Astrocyte (in vitro differentiated cells and primary cell): ENCODE data around the gene HECTD4. TPM values are rescaled to one million over a fixed set of nuclear protein-coding genes. Genes with fewer than 3 reads are reported as not detected.

Experiments used
- DNase-seq: peaks from one replicate; pipeline ENCODE4 v3.0.0-alpha.2; 2010; ENCODE audit warnings: low read depth
- FAIRE-seq: peaks from 2 replicates; lab custom pipeline; 2011; peaks lifted over from hg19 to GRCh38; lab: Jason Lieb, UNC
- H2AFZ ChIP-seq: 2 replicates; pipeline ENCODE4 v1.6.0; 2012; ENCODE audit warnings: low read depth, low read length, inconsistent platforms
- H3K27ac ChIP-seq: 2 replicates; pipeline ENCODE4 v1.5.1; 2011; ENCODE audit warnings: low read depth, low read length, inconsistent platforms
- H3K27me3 ChIP-seq: 2 replicates; pipeline ENCODE4 v1.6.0; 2011; ENCODE audit warnings: low read length, inconsistent platforms; ENCODE audit not compliant: insufficient read depth
- H3K36me3 ChIP-seq: 2 replicates; pipeline ENCODE4 v1.5.1; 2011; ENCODE audit warnings: low read length, inconsistent platforms; ENCODE audit not compliant: insufficient read depth
- H3K4me1 ChIP-seq: 2 replicates; pipeline ENCODE4 v1.5.1; 2011; ENCODE audit warnings: low read length, inconsistent platforms; ENCODE audit not compliant: insufficient read depth
- H3K4me2 ChIP-seq: 2 replicates; pipeline ENCODE4 v1.6.0; 2012; ENCODE audit warnings: low read length, inconsistent platforms
- H3K4me3 ChIP-seq: 2 replicates; pipeline ENCODE4 v1.5.1; 2011; ENCODE audit warnings: low read depth, mild to moderate bottlenecking, low read length, inconsistent platforms; ENCODE audit not compliant: insufficient read depth
- H3K79me2 ChIP-seq: 2 replicates; pipeline ENCODE4 v1.6.0; 2012; ENCODE audit warnings: mild to moderate bottlenecking, low read length, inconsistent platforms; ENCODE audit not compliant: insufficient read depth
- H3K9ac ChIP-seq: 2 replicates; pipeline ENCODE4 v1.6.0; 2012; ENCODE audit warnings: mild to moderate bottlenecking, low read length, inconsistent platforms
- H3K9me3 ChIP-seq: 2 replicates; pipeline ENCODE4 v1.5.1; 2012; ENCODE audit warnings: low read depth, mild to moderate bottlenecking, low read length, inconsistent platforms; ENCODE audit not compliant: insufficient read depth
- H4K20me1 ChIP-seq: 2 replicates; pipeline ENCODE4 v1.6.0; 2012; ENCODE audit warnings: low read length, inconsistent platforms; ENCODE audit not compliant: insufficient read depth
- H3K27ac Mint-ChIP-seq: one replicate; pipeline ENCODE4 v1.8.0; 2021; ENCODE audit warnings: mild to moderate bottlenecking, mixed read lengths; ENCODE audit not compliant: unreplicated experiment
- H3K27me3 Mint-ChIP-seq: one replicate; pipeline ENCODE4 v1.8.0; 2021; ENCODE audit warnings: low read depth, mixed read lengths; ENCODE audit not compliant: unreplicated experiment
- H3K36me3 Mint-ChIP-seq: one replicate; pipeline ENCODE4 v1.8.0; 2021; ENCODE audit warnings: low read depth, mixed read lengths; ENCODE audit not compliant: unreplicated experiment
- H3K4me1 Mint-ChIP-seq: one replicate; pipeline ENCODE4 v1.8.0; 2021; ENCODE audit warnings: low read depth, mixed read lengths; ENCODE audit not compliant: unreplicated experiment
- H3K4me3 Mint-ChIP-seq: one replicate; pipeline ENCODE4 v1.8.0; 2021; ENCODE audit warnings: mild to moderate bottlenecking, moderate library complexity, mixed read lengths; ENCODE audit not compliant: unreplicated experiment
- H3K9me3 Mint-ChIP-seq: one replicate; pipeline ENCODE4 v1.8.0; 2021; ENCODE audit warnings: mild to moderate bottlenecking, mixed read lengths; ENCODE audit not compliant: unreplicated experiment
- EZH2 ChIP-seq: IDR thresholded peaks from 2 replicates; pipeline ENCODE4 v1.6.1; 2012; ENCODE audit warnings: mild to moderate bottlenecking, low read length, inconsistent platforms; ENCODE audit not compliant: insufficient read depth
- total RNA-seq: library from RNA; stranded (reverse); gene quantifications from 2 replicates; pipeline ENCODE4 v1.2.1, GENCODE V29; 2021
- TF ChIP-seq, protein P1 (sequence below): IDR thresholded peaks from 2 replicates; pipeline ENCODE4 v1.5.1; 2011; ENCODE audit warnings: low read depth, mild to moderate bottlenecking, inconsistent platforms, low read length, moderate library complexity; ENCODE audit not compliant: insufficient read depth

Gene HECTD4
- total RNA-seq, 1 donor from 2014 or later = 38.9 TPM

DNA sequence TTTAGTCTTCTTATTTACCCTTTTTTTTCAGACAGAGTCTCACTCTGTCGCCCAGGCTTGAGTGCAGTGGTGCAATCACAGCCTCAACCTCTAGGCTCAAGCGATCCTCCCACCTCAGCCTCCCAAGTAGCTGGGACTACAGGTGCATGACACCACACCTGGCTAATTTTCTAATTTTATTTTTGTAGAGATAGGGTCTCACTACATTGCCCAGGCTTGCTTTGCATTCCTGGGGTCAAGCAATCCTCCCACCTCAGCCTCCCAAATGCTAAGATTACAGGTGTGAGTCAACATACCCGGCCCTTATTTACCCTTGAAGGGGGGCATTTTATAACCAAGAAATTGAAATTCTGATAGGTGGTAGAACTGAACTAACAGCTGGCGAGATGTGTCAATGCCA lies 21.0 kb downstream of the HECTD4 start:
- Mint-ChIP-seq H3K27me3 (no peaks in the 10 kb centered on the region), H3K4me3 (no peak overlapping the region), H3K27ac (no peak overlapping the region), H3K9me3 (no peaks in the 10 kb centered on the region), H3K4me1 (peaks cover 5% of the 10 kb centered on the region), H3K36me3 (peaks cover 1% of the 10 kb centered on the region)
- H3K79me2 ChIP-seq = peaks cover 56% of the 10 kb centered on the region
- H4K20me1 ChIP-seq = peaks cover 48% of the 10 kb centered on the region
- no peak overlapping the region for H3K9ac ChIP-seq
- no peaks in the 10 kb centered on the region for H3K4me1 ChIP-seq
- FAIRE-seq (no peak), DNase-seq (no peak)
- no peak overlapping the region for H3K4me2 ChIP-seq
- no peaks in the 10 kb centered on the region for H3K27me3 ChIP-seq
- no peak overlapping the region for H2AFZ ChIP-seq
- H3K4me3 ChIP-seq = no peak overlapping the region
- no peak overlapping the region for H3K27ac ChIP-seq
- no peak for TF ChIP-seq EZH2
- H3K36me3 ChIP-seq = no peaks in the 10 kb centered on the region
- H3K9me3 ChIP-seq = no peaks in the 10 kb centered on the region

DNA sequence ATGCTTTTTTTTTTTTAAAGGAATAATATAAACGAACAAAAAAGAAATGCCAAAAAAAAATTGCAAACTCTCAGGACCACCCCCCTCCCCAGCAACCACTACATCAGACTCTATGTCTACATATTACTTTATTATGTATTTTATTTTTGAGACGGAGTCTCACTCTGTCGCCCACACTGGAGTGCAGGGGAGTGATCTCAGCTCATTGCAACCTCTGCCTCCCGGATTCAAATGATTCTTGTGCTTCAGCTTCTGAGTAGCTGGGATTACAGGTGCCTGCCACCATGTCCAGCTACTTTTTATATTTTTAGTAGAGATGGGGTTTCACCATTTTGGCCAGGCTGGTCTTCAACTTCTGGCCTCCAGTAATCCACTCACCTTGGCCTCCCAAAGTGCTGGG lies 22.9 kb downstream of the HECTD4 start:
- Histone ChIP-seq H3K36me3 (no peaks in the 10 kb centered on the region), H3K27me3 (no peaks in the 10 kb centered on the region), H3K4me2 (no peak overlapping the region), H3K9ac (no peak overlapping the region), H3K4me1 (no peaks in the 10 kb centered on the region), H3K79me2 (peaks cover 51% of the 10 kb centered on the region), H3K9me3 (no peaks in the 10 kb centered on the region), H3K27ac (no peak overlapping the region), H2AFZ (no peak overlapping the region), H4K20me1 (peaks cover 49% of the 10 kb centered on the region), H3K4me3 (no peak overlapping the region)
- FAIRE-seq (no peak), DNase-seq (no peak)
- TF ChIP-seq, protein P1, sequence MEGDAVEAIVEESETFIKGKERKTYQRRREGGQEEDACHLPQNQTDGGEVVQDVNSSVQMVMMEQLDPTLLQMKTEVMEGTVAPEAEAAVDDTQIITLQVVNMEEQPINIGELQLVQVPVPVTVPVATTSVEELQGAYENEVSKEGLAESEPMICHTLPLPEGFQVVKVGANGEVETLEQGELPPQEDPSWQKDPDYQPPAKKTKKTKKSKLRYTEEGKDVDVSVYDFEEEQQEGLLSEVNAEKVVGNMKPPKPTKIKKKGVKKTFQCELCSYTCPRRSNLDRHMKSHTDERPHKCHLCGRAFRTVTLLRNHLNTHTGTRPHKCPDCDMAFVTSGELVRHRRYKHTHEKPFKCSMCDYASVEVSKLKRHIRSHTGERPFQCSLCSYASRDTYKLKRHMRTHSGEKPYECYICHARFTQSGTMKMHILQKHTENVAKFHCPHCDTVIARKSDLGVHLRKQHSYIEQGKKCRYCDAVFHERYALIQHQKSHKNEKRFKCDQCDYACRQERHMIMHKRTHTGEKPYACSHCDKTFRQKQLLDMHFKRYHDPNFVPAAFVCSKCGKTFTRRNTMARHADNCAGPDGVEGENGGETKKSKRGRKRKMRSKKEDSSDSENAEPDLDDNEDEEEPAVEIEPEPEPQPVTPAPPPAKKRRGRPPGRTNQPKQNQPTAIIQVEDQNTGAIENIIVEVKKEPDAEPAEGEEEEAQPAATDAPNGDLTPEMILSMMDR = no peak
- no peak for TF ChIP-seq EZH2
- H3K27me3 Mint-ChIP-seq = no peaks in the 10 kb centered on the region
- H3K4me3 Mint-ChIP-seq = no peak overlapping the region
- peaks cover 2% of the 10 kb centered on the region for H3K9me3 Mint-ChIP-seq
- H3K4me1 Mint-ChIP-seq = peaks cover 5% of the 10 kb centered on the region
- H3K36me3 Mint-ChIP-seq = peaks cover 3% of the 10 kb centered on the region
- H3K27ac Mint-ChIP-seq = no peak overlapping the region

DNA sequence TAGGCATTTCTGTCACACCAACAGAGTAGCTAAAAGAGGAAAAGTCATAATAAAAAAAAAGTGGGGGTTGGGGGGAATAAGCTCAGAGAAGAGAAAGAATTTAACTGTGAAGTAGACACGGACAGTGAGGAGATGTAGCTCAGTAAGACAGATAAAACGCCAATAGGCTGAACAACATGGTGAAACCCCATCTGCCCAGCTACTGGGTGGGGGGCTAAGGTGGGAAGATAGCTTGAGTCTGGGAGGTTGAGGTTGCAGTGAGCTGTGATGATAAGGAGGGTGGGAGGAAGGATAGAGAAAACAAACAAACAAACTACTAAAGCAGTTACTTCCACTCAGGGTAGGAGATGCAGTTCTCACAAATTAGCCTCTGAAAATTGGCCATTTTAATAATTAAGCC lies 25.0 kb downstream of the HECTD4 start:
- H3K79me2 ChIP-seq = peaks cover 50% of the 10 kb centered on the region

More for the DNA sequence above, 25.0 kb downstream of the HECTD4 start:
- TF ChIP-seq, protein P1 = no peak
- no peak for TF ChIP-seq EZH2
- Mint-ChIP-seq H3K4me3 (no peak overlapping the region), H3K4me1 (peaks cover 5% of the 10 kb centered on the region), H3K27me3 (no peaks in the 10 kb centered on the region), H3K27ac (no peak overlapping the region), H3K9me3 (peaks cover 2% of the 10 kb centered on the region), H3K36me3 (peaks cover 3% of the 10 kb centered on the region)
- Histone ChIP-seq H3K9me3 (no peaks in the 10 kb centered on the region), H2AFZ (no peak overlapping the region), H3K9ac (no peak overlapping the region), H3K27ac (no peak overlapping the region), H3K27me3 (no peaks in the 10 kb centered on the region), H3K4me3 (no peak overlapping the region), H3K4me2 (no peak overlapping the region), H4K20me1 (peaks cover 52% of the 10 kb centered on the region), H3K36me3 (no peaks in the 10 kb centered on the region), H3K4me1 (no peaks in the 10 kb centered on the region)
- no peak for DNase-seq
- FAIRE-seq = no peak
